GM18873 (cell line): Measurements from ENCODE around the gene SHISA9.

Experiments used
- ATAC-seq: cut with Tn5 transposase; IDR thresholded peaks from one replicate; pipeline ENCODE4 v1.9.1; 2021; ENCODE audit warnings: mild to moderate bottlenecking, moderate library complexity, moderate number of reproducible peaks; ENCODE audit not compliant: unreplicated experiment, low FRiP score

The SHISA9 gene

GRCh38 chr16:13236308-13236707 is 334.9 kb downstream of the SHISA9 start:
- ATAC-seq, result no peak

- no peak for ATAC-seq
These were observed 336.8 kb downstream of the SHISA9 start for GRCh38 chr16:13238182-13238581.

- no peak for ATAC-seq
These were observed 340.8 kb downstream of the SHISA9 start for GRCh38 chr16:13242201-13242600.

GRCh38 chr16:13244770-13245169 is 343.4 kb downstream of the SHISA9 start:
- ATAC-seq, result no peak

GRCh38 chr16:13245713-13246377 is 344.4 kb downstream of the SHISA9 start:
- no peak for ATAC-seq

GRCh38 chr16:13254998-13255614 is 353.7 kb downstream of the SHISA9 start:
- ATAC-seq, result no peak

GRCh38 chr16:13262270-13263090 is 361.1 kb downstream of the SHISA9 start:
- no peak for ATAC-seq

- no peak for ATAC-seq
These were observed 363.6 kb downstream of the SHISA9 start for GRCh38 chr16:13264749-13265552.

GRCh38 chr16:13269359-13269758 is 368.0 kb downstream of the SHISA9 start:
- ATAC-seq, result no peak

GRCh38 chr16:13269905-13270528 is 368.6 kb downstream of the SHISA9 start:
- no peak for ATAC-seq

- no peak for ATAC-seq
These were observed 369.2 kb downstream of the SHISA9 start for GRCh38 chr16:13270602-13271001.

GRCh38 chr16:13289515-13289914 is 388.1 kb downstream of the SHISA9 start:
- ATAC-seq, result no peak
